ENCODE data around the gene UBE2E2.

DNA sequence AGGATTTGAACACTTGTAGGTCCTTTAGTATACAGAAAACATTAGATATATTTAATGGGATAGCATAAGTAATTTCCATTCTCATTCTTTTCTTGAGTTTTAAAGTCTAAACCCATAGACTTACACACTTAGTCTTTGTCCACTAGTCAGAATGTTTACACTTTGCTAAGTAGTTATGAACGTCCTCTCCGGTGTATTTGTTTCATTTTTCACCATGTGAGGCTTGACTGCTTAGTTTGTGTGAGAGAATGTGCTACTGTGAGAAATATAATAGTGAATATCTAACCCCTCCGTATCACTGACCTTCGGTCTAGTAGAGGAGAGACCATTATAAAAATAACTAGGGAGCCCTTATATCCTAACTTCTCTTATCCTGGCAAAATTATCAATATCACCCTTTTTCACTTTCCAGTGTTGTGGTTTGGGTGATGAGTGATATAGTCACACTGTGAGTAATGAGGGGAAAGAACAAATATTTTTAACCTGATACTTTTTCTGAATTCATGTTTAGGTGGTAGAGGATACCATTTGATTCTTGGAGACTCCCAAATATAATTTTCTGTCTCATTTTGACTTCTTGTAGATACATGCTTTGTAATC lies 122.4 kb downstream of the UBE2E2 start:
- TF ChIP-seq EZH2 (IDR thresholded peaks at IDR 0.05; ENCODE audit: insufficient read depth, poor library complexity, severe bottlenecking) (no peak), EZH2phosphoT487 (IDR thresholded peaks at IDR 0.05; ENCODE audit: insufficient read depth, low read depth) (no peak)
